HepG2 (cell line): ENCODE results near the gene ZNF804B. TPM values are rescaled to one million over a fixed set of nuclear protein-coding genes. Genes with fewer than 3 reads are reported as not detected.

Source experiments
- ATAC-seq: fragments of 200-7000 bp; cut with Tn5 transposase; 3 replicates; pipeline ENCODE4 v1.9.1; 2020; ENCODE audit warnings: mild to moderate bottlenecking, moderate library complexity
- BruUV-seq: library from RNA; stranded (reverse); fragments of 400-500 nt; replicated peaks from 2 replicates; lab custom pipeline; 2021; lab: Mats Ljungman, UMichigan
- CTCF ChIA-PET: fragments of 300-600 bp; formaldehyde crosslinking; extraction: SDS; loops from one replicate; lab custom pipeline; 2021; ENCODE audit warnings: low total read pairs, inconsistent platforms, low intra/inter-chr PET ratio; lab: Yijun Ruan, JAX
- POLR2A ChIA-PET: fragments of 350-600 bp; sonication (Branson Sonifier 250); formaldehyde crosslinking; loops from one replicate; lab custom pipeline; 2020; ENCODE audit warnings: antibody characterized with exemption, inconsistent platforms; lab: Yijun Ruan, JAX
- DNase-seq: peaks from one replicate; pipeline ENCODE4 v3.0.0-alpha.2; 2015; ENCODE audit warnings: low spot score
- FAIRE-seq: peaks from 3 replicates; lab custom pipeline; 2011; peaks lifted over from hg19 to GRCh38; lab: Jason Lieb, UNC
- H2AFZ ChIP-seq: one replicate; pipeline ENCODE4 v1.6.1; 2011; ENCODE audit warnings: low read length, inconsistent platforms
- H3K27ac ChIP-seq: fragments of 300-600 bp; 3 replicates; pipeline ENCODE4 v1.8.0; 2011; ENCODE audit warnings: mixed run types, mild to moderate bottlenecking, mixed read lengths, low read length, inconsistent platforms; ENCODE audit not compliant: insufficient read depth; ENCODE audit errors: extremely low read length
- H3K27me3 ChIP-seq, 2 experiments: fragments of 200-600 bp in 1 of 2; 2 replicates in 1 of 2; 3 replicates in 1 of 2; pipeline versions ENCODE4 v1.6.0 to v1.8.0; 2011; ENCODE audit warnings: low read length in 2 of 2, mild to moderate bottlenecking in 2 of 2, moderate library complexity in 2 of 2, inconsistent platforms in 1 of 2; ENCODE audit not compliant: insufficient read depth in 2 of 2, control insufficient read depth in 1 of 2
- H3K36me3 ChIP-seq, 2 experiments: fragments of 200-600 bp in 1 of 2; replicated peaks in 1 of 2; 2 replicates in 1 of 2; 3 replicates in 1 of 2; pipeline versions ENCODE4 v1.5.1 to v1.8.0; 2011; ENCODE audit warnings: low read length in 2 of 2, inconsistent platforms in 1 of 2; ENCODE audit not compliant: insufficient read depth in 2 of 2, control insufficient read depth in 1 of 2
- H3K4me1 ChIP-seq: 2 replicates; pipeline ENCODE4 v1.5.1; 2012; ENCODE audit warnings: low read length, inconsistent platforms; ENCODE audit not compliant: insufficient read depth
- H3K4me2 ChIP-seq: 2 replicates; pipeline ENCODE4 v1.6.0; 2011; ENCODE audit warnings: low read depth, low read length, inconsistent platforms
- H3K4me3 ChIP-seq, 3 experiments: fragments of 200-600 bp in 1 of 3; sonication (generic), shearing (Covaris generic) in 1 of 3; replicated peaks in 1 of 3; 2 replicates each; pipeline ENCODE4 v1.5.1; 2011 to 2016; ENCODE audit warnings: low read length in 3 of 3, inconsistent platforms in 2 of 3, low read depth in 2 of 3, mild to moderate bottlenecking in 2 of 3, control low read depth in 1 of 3, mixed read lengths in 1 of 3; ENCODE audit not compliant: insufficient read depth in 1 of 3
- H3K79me2 ChIP-seq: one replicate; pipeline ENCODE4 v1.6.1; 2011; ENCODE audit warnings: low read length, inconsistent platforms; ENCODE audit not compliant: insufficient read depth
- H3K9ac ChIP-seq: 2 replicates; pipeline ENCODE4 v1.6.0; 2011; ENCODE audit warnings: mild to moderate bottlenecking, low read depth, low read length, inconsistent platforms; ENCODE audit not compliant: insufficient read depth
- H3K9me3 ChIP-seq: 2 replicates; pipeline ENCODE4 v1.5.1; 2012; ENCODE audit warnings: mild to moderate bottlenecking, low read length
- H4K20me1 ChIP-seq: 2 replicates; pipeline ENCODE4 v1.6.0; 2011; ENCODE audit warnings: inconsistent platforms, mild to moderate bottlenecking, low read length, moderate library complexity; ENCODE audit not compliant: insufficient read depth
- CREBL2 ChIP-seq: sonication (generic); formaldehyde crosslinking; IDR thresholded peaks from 2 replicates; pipeline ENCODE4 v1.8.1; 2023; ENCODE audit warnings: missing genetic modification reagents, mild to moderate bottlenecking, borderline replicate concordance
- DNMT3B ChIP-seq: conservative IDR thresholded peaks from 2 replicates; pipeline ENCODE4 v1.6.1; 2016; ENCODE audit warnings: missing biosample characterization, control low read depth
- MAFF ChIP-seq: IDR thresholded peaks from 2 replicates; pipeline ENCODE4 v1.6.1; 2011; ENCODE audit warnings: low read depth, low read length, improper control_type of control experiment
- MAFK ChIP-seq, 2 experiments: IDR thresholded peaks in 1 of 2; conservative IDR thresholded peaks in 1 of 2; 2 replicates each; pipeline ENCODE4 v1.6.1; 2011; ENCODE audit warnings: improper control_type of control experiment in 2 of 2, low read length in 2 of 2
- MEIS2 ChIP-seq: sonication (generic); formaldehyde crosslinking; IDR thresholded peaks from 2 replicates; pipeline ENCODE4 v1.9.0; 2021; ENCODE audit warnings: mild to moderate bottlenecking, missing genetic modification reagents
- SETDB1 ChIP-seq: sonication (generic); formaldehyde crosslinking; IDR thresholded peaks from 2 replicates; pipeline ENCODE4 v1.5.1; 2020; ENCODE audit warnings: missing genetic modification reagents, mild to moderate bottlenecking, borderline replicate concordance
- TBL1XR1 ChIP-seq: fragments of 150-350 bp; IDR thresholded peaks from 2 replicates; pipeline ENCODE4 v1.6.1; 2014; ENCODE audit warnings: borderline replicate concordance, low read length; ENCODE audit not compliant: partially characterized antibody
- ZNF10 ChIP-seq: sonication (generic); formaldehyde crosslinking; IDR thresholded peaks from 2 replicates; pipeline ENCODE4 v1.4.0; 2020; ENCODE audit warnings: mild to moderate bottlenecking, low read depth, missing genetic modification reagents, borderline replicate concordance
- ZNF557 ChIP-seq: sonication (generic); formaldehyde crosslinking; IDR thresholded peaks from 2 replicates; pipeline ENCODE4 v1.4.0; 2020; ENCODE audit warnings: missing genetic modification reagents
- WGBS: methylation state at CpG from one replicate; pipeline ENCODE4 v1.1.6; 2017; ENCODE audit warnings: low lambda C conversion rate; 5-methylcytosine and 5-hydroxymethylcytosine counted together
- in situ Hi-C: cut with HindIII; loops from 2 replicates; pipeline ENCODE4 v1.10.0; 2017; ENCODE audit warnings: low pct_unique_long_range_greater_than_20kb; ENCODE audit not compliant: extremely low pct_ligation_motif_present
- intact Hi-C: fragments of 100-400 bp; cut with micrococcal nuclease; formaldehyde crosslinking; loops from one replicate; pipeline ENCODE4 v1.10.0; 2022; ENCODE audit not compliant: unreplicated experiment
- polyA plus RNA-seq, 8 experiments: library from polyadenylated mRNA; depleted of rRNA in 3 of 8; stranded (reverse) in 7 of 8; unstranded in 1 of 8; fragments of >200 nt; fragmentation: Illumina TruSeq in 4 of 8; extraction: Trizol in 4 of 8; gene quantifications; 2 replicates each; pipeline versions ENCODE4 v1.2.1 to v1.2.3, GENCODE V29; 2011 to 2016; ENCODE audit warnings: low read depth in 4 of 8, missing spikeins in 1 of 8, mixed read lengths in 1 of 8; ENCODE audit not compliant: insufficient read depth in 1 of 8
- total RNA-seq, 5 experiments: library from RNA; depleted of rRNA; stranded (reverse); fragments of >200 nt; fragmentation: Illumina TruSeq; extraction: Trizol; gene quantifications; 2 replicates each; pipeline ENCODE4 v1.2.3, GENCODE V29; 2016; ENCODE audit warnings: low read depth in 1 of 5

Gene ZNF804B
- total and polyA plus RNA-seq, 2 of the 13 experiments (the other 11 are each of a cell fraction or from before 2014, with no cell fraction given): not detected

GRCh38 chr7:88868456-88868855 lies 109.0 kb downstream of the ZNF804B start:
- H3K4me3 ChIP-seq: no peak overlapping the region
- no peak overlapping the region for H3K4me2 ChIP-seq
- BruUV-seq: no TSS peak
- H4K20me1 ChIP-seq: no peaks in the 10 kb centered on the region
- intact Hi-C loops (no loop called here), in situ Hi-C loops (no loop called here)
- no peaks in the 10 kb centered on the region for H3K36me3 ChIP-seq
- TF ChIP-seq ZNF557 (CRISPR knock-in tag) (no peak), DNMT3B (CRISPR knock-in tag) (no peak), MEIS2 (CRISPR knock-in tag) (no peak), TBL1XR1 (no peak)
- WGBS: 38% methylated on average over 1 of the region's 1 CpG
- no peak for FAIRE-seq
- ATAC-seq: no peak
- no peaks in the 10 kb centered on the region for H3K79me2 ChIP-seq
- H2AFZ ChIP-seq: no peak overlapping the region
- no peak overlapping the region for H3K9ac ChIP-seq
- H3K27ac ChIP-seq: no peak overlapping the region
- ChIA-PET POLR2A (no interaction called here), CTCF (no interaction called here)
- DNase-seq: no peak
- no peaks in the 10 kb centered on the region for H3K27me3 ChIP-seq
- H3K4me1 ChIP-seq: no peaks in the 10 kb centered on the region
- H3K9me3 ChIP-seq: no peaks in the 10 kb centered on the region; the same call in 1 of the 2 replicates

- no peaks in the 10 kb centered on the region for H3K27me3 ChIP-seq
- H3K79me2 ChIP-seq: no peaks in the 10 kb centered on the region
- TF ChIP-seq MAFF: 0 out of 2 replicates have a peak, but pooled peaks have one; percentile 51
- TF ChIP-seq SETDB1 (CRISPR knock-in tag): no peak
- TF ChIP-seq MAFK (conservative IDR thresholded peaks at IDR 0.05 in 1 of 2, IDR thresholded peaks at IDR 0.05 in 1 of 2; ENCODE audit: low read length in 2 of 2): peak; percentile 14 to 68; a peak in 2 of 4 replicates
- TF ChIP-seq ZNF10 (CRISPR knock-in tag): no peak
- TF ChIP-seq CREBL2 (CRISPR knock-in tag): no peak
- no peak for TF ChIP-seq MEIS2 (CRISPR knock-in tag)
- no peaks in the 10 kb centered on the region for H3K9me3 ChIP-seq
- in situ Hi-C loops (no loop called here), intact Hi-C loops (no loop called here)
- H3K9ac ChIP-seq: no peak overlapping the region
- no TSS peak for BruUV-seq
- no peak overlapping the region for H3K27ac ChIP-seq
- no peak overlapping the region for H2AFZ ChIP-seq
- no peak overlapping the region for H3K4me2 ChIP-seq
- no peaks in the 10 kb centered on the region for H3K36me3 ChIP-seq
- no peak overlapping the region for H3K4me3 ChIP-seq
- POLR2A ChIA-PET: no interaction called here
- 0 out of 2 replicates have a peak, but pooled peaks cover 3% of the 10 kb centered on the region for H4K20me1 ChIP-seq
- DNase-seq (no peak), ATAC-seq (no peak), FAIRE-seq (no peak)
- H3K4me1 ChIP-seq: no peaks in the 10 kb centered on the region
- CTCF ChIA-PET: no interaction called here
These were observed 121.6 kb downstream of the ZNF804B start for GRCh38 chr7:88881136-88881535.
